GM23338 (cell line): ENCODE measurements around the gene DACH1. TPM values are rescaled to one million over a fixed set of nuclear protein-coding genes. Genes with fewer than 3 reads are reported as not detected.

Experiments
- ATAC-seq: fragments of 200-7000 bp; cut with Tn5 transposase; 3 replicates; pipeline ENCODE4 v1.9.1; 2020
- DNase-seq: peaks from one replicate; pipeline ENCODE4 v3.0.0-alpha.2; 2015; ENCODE audit warnings: low spot score
- H2AFZ ChIP-seq: fragments of 200-600 bp; sonication (generic); 2 replicates; pipeline ENCODE4 v1.8.0; 2016; ENCODE audit warnings: antibody characterized with exemption, mild to moderate bottlenecking, moderate library complexity
- H3F3A ChIP-seq: fragments of 200-600 bp; sonication (generic); replicated peaks from 2 replicates; pipeline ENCODE4 v1.8.0; 2017; ENCODE audit warnings: antibody characterized with exemption, mixed run types, low read depth
- H3K27ac ChIP-seq: fragments of 200-600 bp; sonication (generic); 2 replicates; pipeline ENCODE4 v1.6.1; 2016; ENCODE audit warnings: low read depth
- H3K27me3 ChIP-seq: fragments of 200-600 bp; sonication (generic); 2 replicates; pipeline ENCODE4 v1.8.0; 2016; ENCODE audit warnings: mild to moderate bottlenecking, mixed run types, moderate library complexity; ENCODE audit not compliant: insufficient read depth
- H3K36me3 ChIP-seq: fragments of 200-600 bp; sonication (generic); 2 replicates; pipeline ENCODE4 v1.8.0; 2016; ENCODE audit warnings: mild to moderate bottlenecking; ENCODE audit not compliant: insufficient read depth
- H3K4me1 ChIP-seq: fragments of 200-600 bp; sonication (generic); 2 replicates; pipeline ENCODE4 v1.8.0; 2016; ENCODE audit warnings: mild to moderate bottlenecking, moderate library complexity; ENCODE audit not compliant: insufficient read depth
- H3K4me2 ChIP-seq: fragments of 200-600 bp; sonication (generic); 2 replicates; pipeline ENCODE4 v1.7.1; 2017; ENCODE audit warnings: mixed run types
- H3K4me3 ChIP-seq: fragments of 200-600 bp; sonication (generic); 2 replicates; pipeline ENCODE4 v1.6.1; 2016; ENCODE audit warnings: mixed run types
- H3K79me2 ChIP-seq: fragments of 200-600 bp; sonication (generic); replicated peaks from 2 replicates; pipeline ENCODE4 v1.8.0; 2017; ENCODE audit warnings: mild to moderate bottlenecking; ENCODE audit not compliant: insufficient read depth
- H3K9me2 ChIP-seq: fragments of 200-600 bp; sonication (generic); 2 replicates; pipeline ENCODE4 v1.8.0; 2017; ENCODE audit not compliant: insufficient read depth
- H4K20me1 ChIP-seq: fragments of 200-600 bp; sonication (generic); replicated peaks from 2 replicates; pipeline ENCODE4 v1.8.0; 2017; ENCODE audit warnings: mild to moderate bottlenecking; ENCODE audit not compliant: insufficient read depth
- H3K27ac Mint-ChIP-seq: 2 replicates; pipeline ENCODE4 v1.8.0; 2020; ENCODE audit warnings: inconsistent platforms, mild to moderate bottlenecking, moderate library complexity, mixed read lengths
- H3K27me3 Mint-ChIP-seq: 3 replicates; pipeline ENCODE4 v1.8.0; 2022; ENCODE audit warnings: low read depth, mild to moderate bottlenecking, moderate library complexity, mixed read lengths, inconsistent platforms; ENCODE audit not compliant: insufficient read depth, poor library complexity
- H3K36me3 Mint-ChIP-seq: 3 replicates; pipeline ENCODE4 v1.8.0; 2021; ENCODE audit warnings: low read depth, mild to moderate bottlenecking, inconsistent platforms, moderate library complexity, mixed read lengths
- H3K4me1 Mint-ChIP-seq: 3 replicates; pipeline ENCODE4 v1.8.0; 2020; ENCODE audit warnings: mild to moderate bottlenecking, inconsistent platforms, mixed read lengths
- H3K4me3 Mint-ChIP-seq: 3 replicates; pipeline ENCODE4 v1.8.0; 2021; ENCODE audit warnings: moderate library complexity, mild to moderate bottlenecking, inconsistent platforms, mixed read lengths
- H3K9me3 Mint-ChIP-seq: 3 replicates; pipeline ENCODE4 v1.8.0; 2020; ENCODE audit warnings: moderate library complexity, mild to moderate bottlenecking, inconsistent platforms, mixed read lengths
- CREB1 ChIP-seq: fragments of 250-450 bp; sonication (Bioruptor Pico); IDR thresholded peaks from 2 replicates; pipeline ENCODE4 v1.5.0; 2020; ENCODE audit warnings: low read depth, mild to moderate bottlenecking, moderate library complexity
- CTCF ChIP-seq, 2 experiments: fragments of 200-600 bp in 1 of 2; sonication (generic) in 1 of 2; conservative IDR thresholded peaks; 2 replicates each; pipeline versions ENCODE4 v1.5.1 to v1.6.1; 2016 to 2017; ENCODE audit warnings: antibody characterized with exemption in 2 of 2, low read depth in 2 of 2, mild to moderate bottlenecking in 2 of 2, moderate library complexity in 1 of 2
- ETS1 ChIP-seq: IDR thresholded peaks from 2 replicates; pipeline ENCODE4 v1.6.1; 2016; ENCODE audit warnings: antibody characterized with exemption
- EZH2 ChIP-seq: fragments of 200-600 bp; sonication (generic); IDR thresholded peaks from one replicate; pipeline ENCODE4 v1.8.0; 2017; ENCODE audit warnings: antibody characterized with exemption, mild to moderate bottlenecking, low read depth; ENCODE audit not compliant: unreplicated experiment
- EZH2phosphoT487 ChIP-seq: fragments of 200-600 bp; sonication (generic); IDR thresholded peaks from one replicate; pipeline ENCODE4 v1.8.1; 2018; ENCODE audit warnings: antibody characterized with exemption; ENCODE audit not compliant: unreplicated experiment
- JUNB ChIP-seq: IDR thresholded peaks from one replicate; pipeline ENCODE4 v1.6.1; 2016; ENCODE audit warnings: antibody characterized with exemption; ENCODE audit not compliant: unreplicated experiment
- NANOG ChIP-seq: IDR thresholded peaks from 2 replicates; pipeline ENCODE4 v1.6.1; 2016; ENCODE audit warnings: antibody characterized with exemption, borderline replicate concordance
- POLR2AphosphoS5 ChIP-seq: IDR thresholded peaks from 2 replicates; pipeline ENCODE4 v1.6.1; 2016; ENCODE audit warnings: antibody characterized with exemption, low read depth
- REST ChIP-seq: IDR thresholded peaks from one replicate; pipeline ENCODE4 v1.6.1; 2018; ENCODE audit warnings: antibody characterized with exemption; ENCODE audit not compliant: unreplicated experiment
- STAT1 ChIP-seq: IDR thresholded peaks from one replicate; pipeline ENCODE4 v1.6.1; 2016; ENCODE audit warnings: antibody characterized with exemption; ENCODE audit not compliant: unreplicated experiment
- ZNF331 ChIP-seq: fragments of 250-450 bp; sonication (Bioruptor Pico); IDR thresholded peaks from 2 replicates; pipeline ENCODE4 v1.5.0; 2020; ENCODE audit warnings: low read depth, mild to moderate bottlenecking, moderate library complexity
- polyA plus RNA-seq: library from polyadenylated mRNA; unstranded; fragments of >200 nt; fragmentation: Nextera tagmentation; extraction: Ambion mirVana; gene quantifications from 2 replicates; pipeline ENCODE4 v1.2.1, GENCODE V29; 2016
- total RNA-seq: library from RNA; depleted of rRNA; stranded (reverse); fragments of >200 nt; shearing (Covaris generic); gene quantifications from 2 replicates; pipeline ENCODE4 v1.2.3, GENCODE V29; 2014

DACH1 gene
- total and polyA plus RNA-seq, 2 experiments from 2014 or later = 0.45 to 0.57 TPM

- no peak for TF ChIP-seq STAT1
- no peak for TF ChIP-seq ZNF331
- TF ChIP-seq CREB1 (CRISPR knock-in tag) = no peak
- TF ChIP-seq REST = no peak
- no peak for TF ChIP-seq CTCF (conservative IDR thresholded peaks at IDR 0.05; ENCODE audit: low read depth in 2 of 2)
- TF ChIP-seq ETS1 = no peak
- TF ChIP-seq EZH2phosphoT487 = no peak
- TF ChIP-seq EZH2 = no peak
- TF ChIP-seq JUNB = no peak
- no peak for TF ChIP-seq POLR2AphosphoS5
- TF ChIP-seq NANOG = no peak
- Histone ChIP-seq H4K20me1 (no peaks in the 10 kb centered on the region), H3K9me2 (no peaks in the 10 kb centered on the region), H3K79me2 (no peaks in the 10 kb centered on the region), H3K4me3 (no peak overlapping the region), H3K36me3 (no peaks in the 10 kb centered on the region), H3K4me2 (no peak overlapping the region), H3K27ac (no peak overlapping the region), H3K27me3 (no peaks in the 10 kb centered on the region), H2AFZ (no peak overlapping the region), H3F3A (no peaks in the 10 kb centered on the region), H3K4me1 (no peaks in the 10 kb centered on the region)
- Mint-ChIP-seq H3K27me3 (no peaks in the 10 kb centered on the region), H3K4me1 (peaks cover 5% of the 10 kb centered on the region; the same call in 2 of the 3 replicates), H3K27ac (no peak overlapping the region), H3K9me3 (no peaks in the 10 kb centered on the region), H3K4me3 (no peak overlapping the region), H3K36me3 (no peaks in the 10 kb centered on the region)
- no peak for DNase-seq
- ATAC-seq = no peak
Measured at GRCh38 chr13:71606818-71607217, 260.2 kb downstream of the DACH1 start.
